Measurements from ENCODE around the gene HOXD3.

Gene HOXD3

DNA sequence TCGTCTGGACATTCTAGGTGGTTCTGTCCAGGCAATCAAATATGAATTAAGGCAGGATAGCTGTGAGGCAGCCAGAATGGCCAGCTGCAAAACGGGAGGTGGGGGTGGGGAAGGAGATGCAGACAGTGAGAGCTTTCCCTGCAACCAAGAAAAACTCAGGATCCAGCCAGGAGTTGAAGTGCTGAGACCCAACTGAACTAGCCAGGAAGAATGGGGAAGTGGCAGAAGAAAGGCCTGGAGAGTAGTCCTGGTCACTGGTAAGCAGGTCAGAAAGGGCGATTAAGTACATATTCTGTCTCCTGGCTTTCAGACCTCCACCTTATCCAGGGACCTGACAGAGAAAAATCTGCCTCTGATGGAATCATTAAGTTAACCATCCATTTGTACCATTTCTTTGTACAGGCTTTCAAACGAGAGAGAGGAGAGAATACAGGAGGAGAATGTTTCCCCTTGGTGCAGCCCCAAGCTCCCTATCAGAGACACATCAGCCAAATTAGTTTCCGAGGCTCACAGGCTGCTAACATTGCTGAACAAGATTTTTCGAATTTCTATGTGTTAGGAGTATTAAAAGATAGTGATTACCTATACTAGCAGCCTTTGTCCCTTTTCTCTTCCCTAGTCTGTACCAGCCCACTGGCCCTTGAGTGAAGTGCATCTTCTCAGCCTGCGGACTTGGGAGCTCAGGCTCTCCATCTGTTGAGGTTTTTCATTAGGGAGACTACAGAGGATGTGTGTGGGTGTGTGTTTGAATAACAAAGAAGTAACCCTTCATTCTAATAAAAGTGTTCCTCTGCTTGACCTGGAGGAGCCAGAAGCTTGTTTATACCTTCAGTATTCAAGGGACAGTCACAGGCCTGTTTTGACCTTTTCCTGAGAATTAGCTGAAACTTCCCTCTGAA lies 18.9 kb downstream of the HOXD3 start:
- H3K36me3 Mint-ChIP-seq (ENCODE audit: low read depth) = peaks cover 13% of the 10 kb centered on the region
- H3K9me3 Mint-ChIP-seq = no peaks in the 10 kb centered on the region
- peaks cover 75% of the 10 kb centered on the region for H3K4me1 Mint-ChIP-seq
- H3K27me3 Mint-ChIP-seq (ENCODE audit: low read depth) = peaks cover 26% of the 10 kb centered on the region
- TF ChIP-seq, protein P1, sequence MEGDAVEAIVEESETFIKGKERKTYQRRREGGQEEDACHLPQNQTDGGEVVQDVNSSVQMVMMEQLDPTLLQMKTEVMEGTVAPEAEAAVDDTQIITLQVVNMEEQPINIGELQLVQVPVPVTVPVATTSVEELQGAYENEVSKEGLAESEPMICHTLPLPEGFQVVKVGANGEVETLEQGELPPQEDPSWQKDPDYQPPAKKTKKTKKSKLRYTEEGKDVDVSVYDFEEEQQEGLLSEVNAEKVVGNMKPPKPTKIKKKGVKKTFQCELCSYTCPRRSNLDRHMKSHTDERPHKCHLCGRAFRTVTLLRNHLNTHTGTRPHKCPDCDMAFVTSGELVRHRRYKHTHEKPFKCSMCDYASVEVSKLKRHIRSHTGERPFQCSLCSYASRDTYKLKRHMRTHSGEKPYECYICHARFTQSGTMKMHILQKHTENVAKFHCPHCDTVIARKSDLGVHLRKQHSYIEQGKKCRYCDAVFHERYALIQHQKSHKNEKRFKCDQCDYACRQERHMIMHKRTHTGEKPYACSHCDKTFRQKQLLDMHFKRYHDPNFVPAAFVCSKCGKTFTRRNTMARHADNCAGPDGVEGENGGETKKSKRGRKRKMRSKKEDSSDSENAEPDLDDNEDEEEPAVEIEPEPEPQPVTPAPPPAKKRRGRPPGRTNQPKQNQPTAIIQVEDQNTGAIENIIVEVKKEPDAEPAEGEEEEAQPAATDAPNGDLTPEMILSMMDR (IDR thresholded peaks at IDR 0.05; ENCODE audit: unreplicated experiment in 3 of 3) = no peak
- H3K27ac Mint-ChIP-seq = peak overlapping the region; percentile 97 to 100 (median 99)
- H3K4me3 Mint-ChIP-seq = peak overlapping the region; percentile 80 to 95 (median 93)

DNA sequence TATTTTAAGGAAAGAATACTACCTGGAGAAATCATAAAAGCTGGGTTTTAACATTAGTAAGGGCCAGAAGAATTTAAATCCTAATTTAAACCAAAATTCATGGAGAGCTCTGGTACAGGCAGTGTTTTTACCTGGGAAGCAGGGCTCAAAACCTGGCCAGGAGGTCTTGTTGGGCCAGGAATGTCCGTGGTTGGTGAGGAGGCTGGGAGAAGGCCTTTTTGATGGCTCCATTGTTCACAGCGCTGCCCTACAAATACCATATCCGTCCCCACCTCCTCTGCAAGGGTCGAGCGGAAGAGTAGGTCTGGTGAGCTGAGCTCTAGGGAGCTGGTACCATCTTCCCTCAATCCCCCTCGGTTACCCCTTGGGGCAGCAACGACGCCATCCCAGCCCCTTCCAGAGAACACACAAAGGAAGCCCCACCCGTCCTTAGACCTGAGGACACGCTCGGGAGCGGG lies 20.5 kb downstream of the HOXD3 start:
- TF ChIP-seq, protein P1 (IDR thresholded peaks at IDR 0.05; ENCODE audit: unreplicated experiment in 3 of 3) = no peak
- peaks cover 26% of the 10 kb centered on the region for H3K27me3 Mint-ChIP-seq (ENCODE audit: low read depth)
- peak overlapping the region; percentile 97 to 100 (median 99) for H3K27ac Mint-ChIP-seq
- H3K4me1 Mint-ChIP-seq = peaks cover 69% of the 10 kb centered on the region
- peaks cover 12% of the 10 kb centered on the region for H3K36me3 Mint-ChIP-seq (ENCODE audit: low read depth)
- H3K9me3 Mint-ChIP-seq = no peaks in the 10 kb centered on the region
- peak overlapping the region; percentile 80 to 93 (median 84) for H3K4me3 Mint-ChIP-seq

DNA sequence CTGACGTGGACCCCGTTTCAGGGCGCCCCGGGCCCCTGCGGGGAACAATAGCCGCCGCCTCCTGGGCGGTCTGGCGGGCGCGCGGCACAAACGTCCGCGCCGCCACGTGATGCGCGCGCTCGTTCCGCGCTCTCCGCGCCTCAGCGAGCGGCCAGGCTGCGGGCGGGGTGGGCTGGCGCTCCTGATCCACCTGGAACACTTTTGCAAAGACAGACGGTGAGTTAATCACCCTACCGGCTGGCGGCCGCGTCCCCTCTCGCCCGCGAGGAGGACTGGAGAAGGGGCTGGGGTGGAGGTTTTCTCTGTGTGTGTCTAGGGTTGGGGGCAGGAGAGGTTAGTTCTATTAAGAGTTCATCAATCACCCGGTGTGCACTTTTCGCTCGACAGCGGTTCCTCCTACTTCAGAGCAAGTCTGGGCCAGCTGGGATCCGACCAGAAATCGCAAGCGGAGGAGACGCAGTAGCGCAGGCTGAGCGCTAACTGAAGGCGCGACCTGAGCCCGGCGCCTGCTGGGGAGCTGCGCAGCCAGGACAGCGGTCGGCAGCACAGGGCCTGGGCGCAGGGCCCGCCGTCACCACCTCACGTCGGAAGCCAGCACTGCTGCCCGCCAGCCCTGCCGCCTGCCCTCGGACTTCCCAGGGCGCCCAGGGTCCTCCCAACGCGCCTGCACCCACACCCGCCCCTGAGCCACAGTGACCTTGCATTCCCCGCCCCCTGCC lies 21.1 kb downstream of the HOXD3 start:
- Mint-ChIP-seq H3K4me1 (peaks cover 63% of the 10 kb centered on the region), H3K4me3 (peak overlapping the region; percentile 80 to 93 (median 84)), H3K36me3 (ENCODE audit: low read depth) (peaks cover 10% of the 10 kb centered on the region), H3K27ac (peak overlapping the region; percentile 97 to 100 (median 99)), H3K9me3 (no peaks in the 10 kb centered on the region), H3K27me3 (ENCODE audit: low read depth) (peaks cover 27% of the 10 kb centered on the region)
- TF ChIP-seq, protein P1 (IDR thresholded peaks at IDR 0.05; ENCODE audit: unreplicated experiment in 3 of 3) = no peak

DNA sequence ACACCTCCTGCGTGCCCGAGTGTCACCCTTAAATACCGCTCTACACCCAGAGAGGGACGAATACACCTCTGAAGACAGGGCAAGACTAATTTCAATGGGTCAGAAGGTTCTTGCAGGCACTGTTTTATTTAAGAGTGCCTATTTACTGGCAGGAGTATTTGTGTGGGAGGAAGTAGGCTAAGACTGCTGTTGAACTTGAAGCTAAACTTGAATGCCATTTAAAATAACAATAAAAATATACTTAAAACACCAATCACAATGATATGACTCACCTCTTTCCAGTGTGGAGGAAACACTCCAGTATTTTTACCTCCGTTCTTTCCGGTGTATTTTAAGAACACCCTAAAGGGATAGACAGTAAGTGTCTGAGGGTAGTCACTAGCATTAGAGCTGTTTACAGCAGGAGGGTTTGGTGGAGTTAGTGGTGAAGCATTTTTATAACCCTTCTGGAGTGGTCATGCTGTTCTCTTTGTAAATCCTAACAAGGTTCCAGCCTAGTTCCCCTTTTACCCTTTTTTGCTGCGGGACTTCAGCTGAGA lies 21.7 kb downstream of the HOXD3 start:
- TF ChIP-seq, protein P1 (IDR thresholded peaks at IDR 0.05; ENCODE audit: unreplicated experiment in 3 of 3) = no peak
- Mint-ChIP-seq H3K27me3 (ENCODE audit: low read depth) (peaks cover 31% of the 10 kb centered on the region), H3K36me3 (ENCODE audit: low read depth) (peaks cover 10% of the 10 kb centered on the region), H3K4me1 (peaks cover 57% of the 10 kb centered on the region), H3K9me3 (no peaks in the 10 kb centered on the region), H3K4me3 (peak overlapping the region; percentile 36 to 73 (median 71)), H3K27ac (peak overlapping the region; percentile 69 to 100 (median 97))

DNA sequence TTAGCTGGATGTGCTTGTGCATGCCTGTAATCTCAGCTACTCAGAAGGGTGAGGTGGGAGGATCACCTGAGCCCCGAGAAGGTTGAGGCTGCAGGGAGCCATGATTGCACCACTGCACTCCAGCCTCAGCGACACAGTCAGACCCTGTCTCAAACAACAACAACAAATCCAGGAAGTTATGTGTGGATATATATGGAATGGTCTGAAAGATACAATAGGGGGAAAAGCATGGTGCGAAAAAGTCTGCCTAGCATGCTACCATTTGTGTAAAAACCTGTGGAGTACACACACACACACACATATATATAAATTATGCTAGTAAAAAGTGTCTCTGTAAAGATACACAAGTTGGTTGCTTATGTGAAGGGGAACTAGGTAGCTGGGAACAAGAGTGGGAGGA lies 24.4 kb downstream of the HOXD3 start:
- peaks cover 10% of the 10 kb centered on the region for H3K36me3 Mint-ChIP-seq (ENCODE audit: low read depth)
- TF ChIP-seq, protein P1 (IDR thresholded peaks at IDR 0.05; ENCODE audit: unreplicated experiment in 3 of 3) = no peak
- H3K4me3 Mint-ChIP-seq = no peak overlapping the region
- no peaks in the 10 kb centered on the region for H3K9me3 Mint-ChIP-seq
- peaks cover 41% of the 10 kb centered on the region for H3K27me3 Mint-ChIP-seq (ENCODE audit: low read depth)
- H3K4me1 Mint-ChIP-seq = peaks cover 35% of the 10 kb centered on the region
- H3K27ac Mint-ChIP-seq = no peak overlapping the region
